SU-DHL-6 (cell line): ENCODE measurements around the gene DHRS13.

Experiments used
- EZH2phosphoT487 ChIP-seq: fragments of 200-600 bp; sonication (generic), shearing (Covaris generic); conservative IDR thresholded peaks from 2 replicates; pipeline ENCODE4 v1.6.1; 2018; ENCODE audit warnings: mild to moderate bottlenecking, antibody characterized with exemption, low read length, moderate library complexity, mixed read lengths
- TF ChIP-seq, protein P1 (sequence below): fragments of 200-600 bp; sonication (generic); IDR thresholded peaks from one replicate; pipeline ENCODE4 v1.5.1; 2017; ENCODE audit warnings: antibody characterized with exemption, mild to moderate bottlenecking, low read length, moderate library complexity; ENCODE audit not compliant: insufficient read depth, poor library complexity, severe bottlenecking

DNA sequence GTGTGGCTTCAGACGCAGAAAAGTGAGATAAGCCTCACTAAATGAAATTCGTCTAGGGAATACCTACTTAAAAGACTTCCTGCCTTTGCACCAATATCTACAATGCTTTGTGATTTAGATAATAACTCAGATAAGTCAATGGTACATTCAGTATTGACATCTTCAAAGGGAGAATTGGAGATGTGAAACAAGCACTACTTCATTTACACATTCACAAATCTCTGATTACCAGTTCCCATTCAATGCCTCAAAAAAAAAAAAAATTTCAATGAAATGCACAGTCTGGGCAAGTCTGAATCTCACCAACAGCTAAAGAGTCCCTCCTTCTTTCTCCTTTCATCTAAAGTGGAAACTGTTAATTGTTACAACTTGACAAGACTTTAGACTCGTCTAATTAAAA, 44.8 kb upstream of the DHRS13 start:
- TF ChIP-seq, protein P1, sequence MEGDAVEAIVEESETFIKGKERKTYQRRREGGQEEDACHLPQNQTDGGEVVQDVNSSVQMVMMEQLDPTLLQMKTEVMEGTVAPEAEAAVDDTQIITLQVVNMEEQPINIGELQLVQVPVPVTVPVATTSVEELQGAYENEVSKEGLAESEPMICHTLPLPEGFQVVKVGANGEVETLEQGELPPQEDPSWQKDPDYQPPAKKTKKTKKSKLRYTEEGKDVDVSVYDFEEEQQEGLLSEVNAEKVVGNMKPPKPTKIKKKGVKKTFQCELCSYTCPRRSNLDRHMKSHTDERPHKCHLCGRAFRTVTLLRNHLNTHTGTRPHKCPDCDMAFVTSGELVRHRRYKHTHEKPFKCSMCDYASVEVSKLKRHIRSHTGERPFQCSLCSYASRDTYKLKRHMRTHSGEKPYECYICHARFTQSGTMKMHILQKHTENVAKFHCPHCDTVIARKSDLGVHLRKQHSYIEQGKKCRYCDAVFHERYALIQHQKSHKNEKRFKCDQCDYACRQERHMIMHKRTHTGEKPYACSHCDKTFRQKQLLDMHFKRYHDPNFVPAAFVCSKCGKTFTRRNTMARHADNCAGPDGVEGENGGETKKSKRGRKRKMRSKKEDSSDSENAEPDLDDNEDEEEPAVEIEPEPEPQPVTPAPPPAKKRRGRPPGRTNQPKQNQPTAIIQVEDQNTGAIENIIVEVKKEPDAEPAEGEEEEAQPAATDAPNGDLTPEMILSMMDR: no peak
- TF ChIP-seq EZH2phosphoT487: no peak
